IPS DF 4.7 (cell line): ENCODE results near the gene RUNX1.

ENCODE experiments used
- DNase-seq: peaks from one replicate; pipeline ENCODE4 v3.0.0-alpha.2; 2013; ENCODE audit warnings: low spot score; ENCODE audit errors: extremely low read depth

Gene RUNX1

GRCh38 chr21:35059742-35060141, 10.6 kb upstream of the RUNX1 start:
- DNase-seq = no peak

DNA sequence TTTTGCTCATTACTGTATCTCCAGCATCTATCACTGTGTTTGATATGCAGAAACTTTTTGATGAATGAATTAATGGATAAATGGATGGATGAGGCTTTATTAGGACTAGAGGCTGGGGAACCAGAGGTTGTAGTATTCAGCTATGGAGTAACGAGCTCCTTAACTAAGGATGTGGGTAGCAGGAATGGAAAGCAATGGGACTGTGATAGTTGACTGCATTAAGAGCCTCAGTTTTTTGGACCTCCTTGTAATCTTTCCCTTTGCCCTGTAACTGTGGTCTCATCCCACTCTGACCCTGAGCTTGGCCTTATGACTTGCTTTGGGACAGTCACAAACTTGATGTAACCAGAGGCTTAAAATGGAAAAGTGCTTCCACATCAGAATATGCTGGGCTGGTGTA, 9.0 kb upstream of the RUNX1 start:
- no peak for DNase-seq

- no peak for DNase-seq
These were observed 8.3 kb upstream of the RUNX1 start for GRCh38 chr21:35057428-35057827.

- DNase-seq = no peak
These were observed 4.4 kb upstream of the RUNX1 start for GRCh38 chr21:35053356-35054096.

- no peak for DNase-seq
These were observed 3.7 kb upstream of the RUNX1 start for GRCh38 chr21:35052801-35053200.

DNA sequence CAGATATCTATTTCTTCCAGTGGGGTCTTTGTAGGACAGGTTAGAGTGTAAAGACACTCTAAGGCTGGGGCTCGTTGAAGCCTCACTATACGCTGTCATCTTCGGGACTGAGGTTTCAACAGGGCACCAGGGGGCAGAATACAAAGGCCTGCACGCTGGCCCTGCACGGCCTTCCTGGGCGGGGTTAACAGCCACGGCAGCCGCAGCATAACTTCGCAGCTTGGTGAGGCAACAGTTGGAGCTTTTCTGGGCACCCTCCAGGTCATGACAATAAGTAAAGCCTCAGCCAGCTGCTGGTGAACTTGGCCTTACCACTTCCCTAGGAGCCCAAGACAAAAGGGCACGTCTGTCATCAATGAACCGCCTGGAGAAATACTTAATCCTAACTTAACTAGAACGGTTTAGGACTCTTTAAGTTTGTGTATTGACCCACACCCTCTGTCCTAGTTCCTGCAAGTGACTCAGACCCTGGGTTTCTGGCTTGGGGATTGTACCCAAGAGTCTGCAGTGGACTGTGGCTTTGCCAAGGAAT, 2.3 kb upstream of the RUNX1 start:
- DNase-seq = no peak

DNA sequence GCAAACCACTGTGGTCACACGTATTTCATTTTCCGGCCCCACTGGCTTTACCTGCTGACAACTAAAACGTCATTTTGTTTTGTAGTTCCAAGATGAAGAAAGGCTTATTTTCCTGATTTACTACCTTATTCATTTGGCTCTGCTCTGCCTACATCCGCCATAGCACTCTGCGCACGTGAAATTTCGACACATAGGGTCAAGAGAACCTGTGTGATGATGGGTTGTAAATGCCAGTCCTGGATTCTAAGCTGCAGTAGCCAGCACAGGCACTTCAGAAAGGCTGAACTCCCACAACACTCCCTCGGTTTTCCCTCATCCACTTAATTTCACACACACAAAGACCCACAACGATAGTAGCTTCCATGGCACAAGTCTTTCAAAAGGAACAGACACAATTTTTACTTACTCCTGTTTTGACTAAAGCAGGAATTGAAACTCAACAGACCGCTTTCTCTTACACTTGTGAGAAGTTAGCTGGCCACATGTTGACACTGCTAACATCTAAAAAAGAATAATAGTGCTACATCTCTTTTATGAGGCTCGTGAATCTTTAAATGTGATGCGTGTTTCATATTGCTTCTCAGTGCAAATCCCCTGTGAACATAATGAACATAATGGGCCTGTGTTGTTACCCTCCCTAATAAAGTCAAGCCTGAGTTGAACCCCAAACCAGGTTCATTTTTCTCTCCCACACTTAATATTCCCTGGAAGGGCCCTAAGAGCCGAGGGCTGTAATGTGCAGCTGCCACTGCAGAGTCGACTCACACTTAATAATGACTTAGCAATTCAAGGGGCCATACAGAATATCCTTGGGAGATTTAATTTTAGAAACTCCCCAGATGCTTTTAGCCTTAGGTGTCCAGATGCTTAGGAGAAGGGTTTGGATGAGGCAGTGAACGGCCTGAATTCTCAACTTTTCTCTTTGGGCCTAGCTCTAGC, 1.5 kb upstream of the RUNX1 start:
- no peak for DNase-seq

DNA sequence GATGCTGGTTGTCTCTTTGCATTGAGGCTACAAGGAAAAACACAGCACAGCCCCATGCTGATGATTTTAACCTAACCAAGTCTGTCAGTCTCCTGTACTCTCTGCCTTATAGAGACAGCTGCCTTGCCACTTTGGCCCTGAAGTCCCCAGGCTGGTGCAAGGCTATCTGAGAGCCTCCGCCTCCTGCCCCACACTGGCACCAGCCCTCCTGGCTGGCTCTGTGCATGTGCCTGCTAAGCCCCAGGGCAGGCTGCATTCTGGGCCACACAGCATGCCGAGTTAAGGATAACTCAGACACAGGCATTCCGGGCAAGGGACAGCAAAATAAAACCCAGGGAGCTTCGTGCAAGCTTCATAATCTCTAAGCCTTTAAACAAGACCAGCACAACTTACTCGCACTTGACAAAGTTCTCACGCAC, 910 bp downstream of the RUNX1 start:
- no peak for DNase-seq

GRCh38 chr21:35046880-35047229, 2.2 kb downstream of the RUNX1 start:
- no peak for DNase-seq

- DNase-seq = no peak
These were observed 2.9 kb downstream of the RUNX1 start for GRCh38 chr21:35046263-35046624.

DNA sequence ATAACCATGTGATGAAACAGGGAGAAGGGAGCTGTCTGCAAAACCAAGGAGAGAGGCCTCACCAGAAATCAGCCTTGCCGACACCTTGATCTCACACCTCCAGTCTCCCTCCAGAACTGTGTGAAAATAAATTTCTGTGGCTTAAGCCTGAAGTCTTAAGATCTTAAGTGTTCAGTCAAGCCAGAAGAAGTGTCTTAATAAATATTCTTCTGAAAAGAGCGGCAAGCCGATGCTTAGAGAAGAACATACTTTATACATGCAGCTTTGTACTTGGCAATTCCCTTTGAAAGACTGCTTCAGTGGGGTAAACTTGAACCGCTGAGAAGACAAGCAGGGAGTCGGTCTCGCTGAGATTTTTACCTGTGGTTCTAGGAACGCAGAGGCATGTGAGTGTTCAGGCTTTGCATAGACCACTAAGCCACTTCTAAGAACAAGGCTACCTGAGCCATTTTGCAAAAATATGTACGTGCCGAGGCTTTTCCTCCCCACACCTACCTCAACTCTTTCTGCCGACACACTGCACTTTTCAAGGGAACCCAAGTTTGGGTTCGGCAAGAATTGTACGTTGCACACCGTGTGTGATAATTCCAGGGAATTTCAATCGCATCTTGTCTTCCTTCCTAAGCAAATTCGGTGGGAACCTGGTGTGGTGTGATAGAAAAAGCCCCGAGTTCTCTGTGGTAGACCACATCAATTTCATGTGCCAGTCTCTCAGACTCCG, 3.4 kb downstream of the RUNX1 start:
- no peak for DNase-seq

GRCh38 chr21:35044770-35045541, 4.1 kb downstream of the RUNX1 start:
- DNase-seq = no peak

- DNase-seq = no peak
These were observed 5.0 kb downstream of the RUNX1 start for GRCh38 chr21:35044128-35044527.

DNA sequence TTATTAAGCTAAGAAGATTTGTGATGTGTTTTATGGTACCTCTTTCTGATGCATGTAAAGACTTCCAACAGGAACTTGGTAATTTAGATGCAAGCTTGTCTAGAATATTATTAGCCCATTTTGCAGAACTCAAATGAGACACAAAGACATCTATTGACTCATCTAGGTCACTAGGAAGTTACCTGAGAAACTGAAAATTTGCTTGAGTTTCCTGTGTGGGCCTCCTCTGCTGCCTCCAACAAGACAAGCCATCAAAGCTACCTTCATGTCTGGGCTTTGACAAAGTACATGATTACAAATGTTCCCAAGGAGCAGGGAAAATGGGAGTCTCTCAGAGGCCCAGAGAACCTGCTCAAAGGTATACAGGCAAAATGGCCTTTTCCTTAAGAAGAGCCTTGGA, 5.6 kb downstream of the RUNX1 start:
- no peak for DNase-seq

GRCh38 chr21:35042836-35043235, 6.3 kb downstream of the RUNX1 start:
- no peak for DNase-seq

DNA sequence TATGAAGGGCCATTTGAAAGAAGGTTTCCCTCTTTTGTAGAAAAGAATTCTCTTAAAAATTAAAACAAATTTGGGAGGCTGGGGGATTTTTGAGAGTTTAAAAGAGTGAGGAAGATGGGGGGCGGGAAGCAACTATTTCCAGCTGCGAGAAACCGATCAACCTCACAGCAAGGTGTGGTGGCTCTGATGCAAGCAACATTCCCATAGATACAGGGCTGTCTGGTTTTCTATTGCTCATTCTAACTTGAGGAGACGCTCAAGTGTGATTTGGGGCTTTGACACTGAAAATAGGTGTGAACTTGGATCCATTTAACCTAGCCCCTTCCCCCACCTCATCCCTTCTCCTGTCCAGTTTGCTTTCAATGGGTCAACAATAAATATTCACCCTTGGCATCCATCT, 7.2 kb downstream of the RUNX1 start:
- no peak for DNase-seq

DNA sequence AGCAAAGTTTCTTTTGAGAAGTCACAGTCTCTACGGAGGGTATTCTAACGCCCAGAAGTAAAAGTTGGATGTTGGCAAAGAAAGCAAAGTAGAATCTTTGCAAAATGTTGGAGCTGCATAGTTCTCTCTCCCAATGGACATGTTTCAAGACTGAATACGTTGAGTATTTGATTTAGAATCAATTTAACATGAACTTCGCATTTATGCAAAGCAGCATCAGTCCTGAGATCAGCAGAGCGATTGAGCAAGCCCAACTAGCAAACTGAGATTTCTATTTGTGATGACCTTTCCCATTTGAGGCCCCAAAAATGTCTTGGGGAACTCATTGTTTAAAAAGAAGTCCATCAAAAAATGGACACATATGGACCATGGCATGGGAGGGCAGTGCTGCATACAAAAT, 8.0 kb downstream of the RUNX1 start:
- DNase-seq = no peak

DNA sequence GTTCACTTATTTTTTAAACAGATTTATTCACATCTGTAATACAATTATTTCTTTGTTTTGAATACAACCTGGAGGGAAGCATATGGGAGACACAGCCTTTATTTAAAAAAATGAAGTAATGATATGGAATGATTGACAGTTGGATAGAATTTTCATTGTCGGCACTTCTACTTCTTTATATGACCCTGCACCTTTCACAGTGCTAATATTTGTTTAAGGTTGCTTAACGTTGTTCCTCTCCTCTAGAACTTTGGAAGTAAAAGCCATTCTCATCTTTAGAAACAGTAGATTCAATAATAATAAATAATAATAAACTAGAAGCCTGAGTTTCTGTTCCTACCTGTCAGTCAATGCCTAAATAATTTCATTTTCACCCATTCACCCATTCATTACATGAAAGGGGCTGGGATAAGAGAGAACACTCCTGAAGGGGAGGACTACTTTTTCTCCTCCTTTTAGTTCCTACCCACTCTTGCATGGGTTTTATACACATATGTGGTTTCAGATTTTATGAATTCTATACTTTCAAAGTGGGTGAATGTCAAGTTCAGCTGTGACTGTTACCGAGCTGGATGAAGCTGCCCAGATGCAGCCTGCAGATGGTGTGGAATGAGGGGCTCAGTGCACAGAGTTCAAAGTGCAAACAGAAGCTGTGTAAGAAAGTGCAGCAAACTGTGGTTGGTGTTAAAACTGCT, 9.4 kb downstream of the RUNX1 start:
- no peak for DNase-seq

DNA sequence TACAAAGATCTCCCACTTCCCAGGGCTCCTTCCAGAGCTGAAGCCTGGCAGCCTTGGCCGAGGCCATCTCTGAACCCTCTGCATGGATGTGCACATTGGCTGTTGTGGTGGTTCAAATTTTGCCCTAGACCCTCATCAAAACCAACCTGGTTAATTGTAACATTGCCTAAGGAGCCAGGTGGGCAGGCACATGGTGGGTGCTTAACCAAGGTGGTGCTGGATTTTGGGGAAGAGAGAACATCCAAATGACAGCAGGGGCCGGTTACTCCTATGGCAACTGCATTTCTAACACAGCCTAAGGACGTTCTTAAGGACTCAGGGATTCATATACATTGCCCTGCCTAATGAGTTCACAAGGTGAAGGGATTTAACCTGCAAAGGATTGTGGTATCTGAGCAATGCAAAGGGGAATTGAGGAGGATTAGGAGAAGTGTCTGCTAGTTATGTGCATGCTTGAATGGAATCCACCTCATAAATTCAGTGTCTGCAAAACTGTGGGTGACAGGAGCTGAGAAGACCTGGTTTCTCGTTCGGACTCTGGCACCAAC, 10.3 kb downstream of the RUNX1 start:
- no peak for DNase-seq

DNA sequence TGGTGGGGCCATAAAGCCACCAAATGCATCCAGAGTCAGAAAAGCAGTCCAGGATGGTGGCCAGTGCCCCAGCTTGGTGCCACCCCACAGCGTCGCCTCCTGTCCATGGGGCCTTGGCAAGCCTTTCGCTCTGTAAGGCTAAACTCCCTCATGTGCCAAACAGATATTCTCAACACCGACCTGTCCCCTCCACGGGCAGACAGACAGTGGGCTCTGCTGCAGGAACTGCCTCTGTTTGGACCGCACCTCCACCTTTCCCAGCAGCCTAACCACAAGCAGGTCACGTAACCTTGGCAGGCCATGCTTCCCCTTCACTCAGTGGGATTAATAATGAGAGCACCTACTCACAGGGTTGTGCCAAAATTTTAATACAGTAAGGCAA, 11.7 kb downstream of the RUNX1 start:
- DNase-seq = no peak
